Ishikawa (cell line): ENCODE measurements around the gene MIEN1.

Source experiments
- EP300 ChIP-seq: IDR thresholded peaks from 2 replicates; pipeline ENCODE4 v1.6.1; 2012; ENCODE audit warnings: borderline replicate concordance
- FOXM1 ChIP-seq: IDR thresholded peaks from 2 replicates; pipeline ENCODE4 v1.6.1; 2012; ENCODE audit warnings: low read depth, borderline replicate concordance
- RAD21 ChIP-seq: IDR thresholded peaks from 2 replicates; pipeline ENCODE4 v1.6.1; 2012; ENCODE audit warnings: low read depth
- REST ChIP-seq: IDR thresholded peaks from 2 replicates; pipeline ENCODE4 v1.6.1; 2012; ENCODE audit warnings: low read depth, mild to moderate bottlenecking
- USF1 ChIP-seq: IDR thresholded peaks from 2 replicates; pipeline ENCODE4 v1.6.1; 2012
- YY1 ChIP-seq: IDR thresholded peaks from 2 replicates; pipeline ENCODE4 v1.6.1; 2012; ENCODE audit warnings: low read depth

GRCh38 chr17:39756380-39757079 is 26.2 kb upstream of the MIEN1 start:
- TF ChIP-seq RAD21 (no peak), YY1 (no peak), REST (no peak), USF1 (no peak), EP300 (no peak), FOXM1 (no peak)
